Glutamatergic neuron (in vitro differentiated cells): ENCODE measurements around the gene KLHL22. TPM values are rescaled to one million over a fixed set of nuclear protein-coding genes. Genes with fewer than 3 reads are reported as not detected.

Experiments used
- DNase-seq: peaks from one replicate; pipeline ENCODE4 v3.0.0; 2022
- H3K27ac Mint-ChIP-seq: one replicate; pipeline ENCODE4 v1.8.0; 2020; ENCODE audit warnings: mild to moderate bottlenecking, mixed read lengths, inconsistent platforms; ENCODE audit not compliant: unreplicated experiment
- H3K27me3 Mint-ChIP-seq: one replicate; pipeline ENCODE4 v1.8.0; 2020; ENCODE audit warnings: mild to moderate bottlenecking, moderate library complexity, mixed read lengths, inconsistent platforms; ENCODE audit not compliant: unreplicated experiment
- H3K36me3 Mint-ChIP-seq: one replicate; pipeline ENCODE4 v1.8.0; 2020; ENCODE audit warnings: mild to moderate bottlenecking, mixed read lengths, inconsistent platforms; ENCODE audit not compliant: unreplicated experiment
- H3K4me1 Mint-ChIP-seq: one replicate; pipeline ENCODE4 v1.8.0; 2020; ENCODE audit warnings: mild to moderate bottlenecking, low read depth, mixed read lengths, inconsistent platforms; ENCODE audit not compliant: unreplicated experiment
- H3K4me3 Mint-ChIP-seq: one replicate; pipeline ENCODE4 v1.8.0; 2020; ENCODE audit warnings: mild to moderate bottlenecking, mixed read lengths, inconsistent platforms; ENCODE audit not compliant: unreplicated experiment
- H3K9me3 Mint-ChIP-seq: one replicate; pipeline ENCODE4 v1.8.0; 2020; ENCODE audit warnings: mild to moderate bottlenecking, moderate library complexity, mixed read lengths, inconsistent platforms; ENCODE audit not compliant: unreplicated experiment
- CTCF ChIP-seq: fragments of 200-600 bp; sonication (generic); IDR thresholded peaks from one replicate; pipeline ENCODE4 v1.5.0; 2021; ENCODE audit not compliant: partially characterized antibody, unreplicated experiment
- total RNA-seq: library from RNA; stranded (reverse); fragmentation: NEBNext Ultra II Directional; extraction: Animal tissue kit (Norgen Biotek cat#: 25700); gene quantifications from one replicate; pipeline ENCODE4 v1.2.1, GENCODE V29; 2021; ENCODE audit not compliant: unreplicated experiment

Gene KLHL22
- total RNA-seq, 1 donor from 2014 or later = 20.2 TPM

GRCh38 chr22:20423906-20424551 lies 71.6 kb downstream of the KLHL22 start:
- Mint-ChIP-seq H3K27ac (peak overlapping the region; percentile 70), H3K9me3 (peaks cover 5% of the 10 kb centered on the region), H3K27me3 (peaks cover 15% of the 10 kb centered on the region), H3K4me3 (peak overlapping the region; percentile 50), H3K4me1 (peaks cover 2% of the 10 kb centered on the region), H3K36me3 (peaks cover 4% of the 10 kb centered on the region)
- TF ChIP-seq CTCF = no peak
- peak; percentile 48 for DNase-seq

- Mint-ChIP-seq H3K36me3 (peaks cover 4% of the 10 kb centered on the region), H3K27me3 (peaks cover 15% of the 10 kb centered on the region), H3K9me3 (peaks cover 7% of the 10 kb centered on the region), H3K4me1 (peaks cover 2% of the 10 kb centered on the region), H3K4me3 (peak overlapping the region; percentile 50), H3K27ac (peak overlapping the region; percentile 70)
- DNase-seq = no peak
- no peak for TF ChIP-seq CTCF
Measured at GRCh38 chr22:20423008-20423905, 72.3 kb downstream of the KLHL22 start.

- peaks cover 2% of the 10 kb centered on the region for H3K4me1 Mint-ChIP-seq
- H3K27ac Mint-ChIP-seq = no peak overlapping the region
- peaks cover 12% of the 10 kb centered on the region for H3K27me3 Mint-ChIP-seq
- no peak overlapping the region for H3K4me3 Mint-ChIP-seq
- DNase-seq = no peak
- TF ChIP-seq CTCF = no peak
- H3K36me3 Mint-ChIP-seq = peaks cover 4% of the 10 kb centered on the region
- peaks cover 7% of the 10 kb centered on the region for H3K9me3 Mint-ChIP-seq
Measured at GRCh38 chr22:20422271-20423007, 73.2 kb downstream of the KLHL22 start.

- H3K4me3 Mint-ChIP-seq = no peak overlapping the region
- peaks cover 7% of the 10 kb centered on the region for H3K9me3 Mint-ChIP-seq
- peaks cover 4% of the 10 kb centered on the region for H3K36me3 Mint-ChIP-seq
- H3K27ac Mint-ChIP-seq = no peak overlapping the region
- peaks cover 2% of the 10 kb centered on the region for H3K4me1 Mint-ChIP-seq
- H3K27me3 Mint-ChIP-seq = peaks cover 5% of the 10 kb centered on the region
- no peak for DNase-seq
- no peak for TF ChIP-seq CTCF
Measured at GRCh38 chr22:20421507-20421874, 74.1 kb downstream of the KLHL22 start.
